Measurements from ENCODE around the gene SHE.

DNA sequence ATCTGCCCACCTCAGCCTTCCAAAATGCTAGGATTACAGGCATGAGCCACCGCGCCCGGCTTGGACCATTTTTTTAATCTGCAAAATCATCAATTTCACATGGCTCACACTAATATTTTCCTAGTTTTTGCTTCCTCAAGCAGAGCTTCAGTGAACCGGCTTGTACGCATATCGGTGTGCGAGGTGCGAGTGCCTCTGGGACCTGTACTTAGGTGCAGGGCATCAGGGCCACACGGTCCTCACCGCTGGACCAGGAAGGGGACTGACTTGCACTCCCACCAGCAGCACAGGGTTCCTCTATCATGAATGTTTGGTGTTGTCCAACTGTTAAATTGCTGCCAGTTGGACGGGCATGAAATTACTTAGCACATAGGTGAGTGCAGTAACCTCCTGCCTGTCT lies 15.4 kb upstream of the SHE start:
- TF ChIP-seq, protein P1, sequence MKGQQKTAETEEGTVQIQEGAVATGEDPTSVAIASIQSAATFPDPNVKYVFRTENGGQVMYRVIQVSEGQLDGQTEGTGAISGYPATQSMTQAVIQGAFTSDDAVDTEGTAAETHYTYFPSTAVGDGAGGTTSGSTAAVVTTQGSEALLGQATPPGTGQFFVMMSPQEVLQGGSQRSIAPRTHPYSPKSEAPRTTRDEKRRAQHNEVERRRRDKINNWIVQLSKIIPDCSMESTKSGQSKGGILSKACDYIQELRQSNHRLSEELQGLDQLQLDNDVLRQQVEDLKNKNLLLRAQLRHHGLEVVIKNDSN (CRISPR knock-in tag; IDR thresholded peaks at IDR 0.05), result no peak
- TF ChIP-seq, protein P2, sequence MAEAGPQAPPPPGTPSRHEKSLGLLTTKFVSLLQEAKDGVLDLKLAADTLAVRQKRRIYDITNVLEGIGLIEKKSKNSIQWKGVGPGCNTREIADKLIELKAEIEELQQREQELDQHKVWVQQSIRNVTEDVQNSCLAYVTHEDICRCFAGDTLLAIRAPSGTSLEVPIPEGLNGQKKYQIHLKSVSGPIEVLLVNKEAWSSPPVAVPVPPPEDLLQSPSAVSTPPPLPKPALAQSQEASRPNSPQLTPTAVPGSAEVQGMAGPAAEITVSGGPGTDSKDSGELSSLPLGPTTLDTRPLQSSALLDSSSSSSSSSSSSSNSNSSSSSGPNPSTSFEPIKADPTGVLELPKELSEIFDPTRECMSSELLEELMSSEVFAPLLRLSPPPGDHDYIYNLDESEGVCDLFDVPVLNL (CRISPR knock-in tag; IDR thresholded peaks at IDR 0.05; ENCODE audit: borderline replicate concordance, low read depth), result no peak
- TF ChIP-seq JAZF1 (CRISPR knock-in tag; IDR thresholded peaks at IDR 0.05), result no peak
- TF ChIP-seq, protein P3, sequence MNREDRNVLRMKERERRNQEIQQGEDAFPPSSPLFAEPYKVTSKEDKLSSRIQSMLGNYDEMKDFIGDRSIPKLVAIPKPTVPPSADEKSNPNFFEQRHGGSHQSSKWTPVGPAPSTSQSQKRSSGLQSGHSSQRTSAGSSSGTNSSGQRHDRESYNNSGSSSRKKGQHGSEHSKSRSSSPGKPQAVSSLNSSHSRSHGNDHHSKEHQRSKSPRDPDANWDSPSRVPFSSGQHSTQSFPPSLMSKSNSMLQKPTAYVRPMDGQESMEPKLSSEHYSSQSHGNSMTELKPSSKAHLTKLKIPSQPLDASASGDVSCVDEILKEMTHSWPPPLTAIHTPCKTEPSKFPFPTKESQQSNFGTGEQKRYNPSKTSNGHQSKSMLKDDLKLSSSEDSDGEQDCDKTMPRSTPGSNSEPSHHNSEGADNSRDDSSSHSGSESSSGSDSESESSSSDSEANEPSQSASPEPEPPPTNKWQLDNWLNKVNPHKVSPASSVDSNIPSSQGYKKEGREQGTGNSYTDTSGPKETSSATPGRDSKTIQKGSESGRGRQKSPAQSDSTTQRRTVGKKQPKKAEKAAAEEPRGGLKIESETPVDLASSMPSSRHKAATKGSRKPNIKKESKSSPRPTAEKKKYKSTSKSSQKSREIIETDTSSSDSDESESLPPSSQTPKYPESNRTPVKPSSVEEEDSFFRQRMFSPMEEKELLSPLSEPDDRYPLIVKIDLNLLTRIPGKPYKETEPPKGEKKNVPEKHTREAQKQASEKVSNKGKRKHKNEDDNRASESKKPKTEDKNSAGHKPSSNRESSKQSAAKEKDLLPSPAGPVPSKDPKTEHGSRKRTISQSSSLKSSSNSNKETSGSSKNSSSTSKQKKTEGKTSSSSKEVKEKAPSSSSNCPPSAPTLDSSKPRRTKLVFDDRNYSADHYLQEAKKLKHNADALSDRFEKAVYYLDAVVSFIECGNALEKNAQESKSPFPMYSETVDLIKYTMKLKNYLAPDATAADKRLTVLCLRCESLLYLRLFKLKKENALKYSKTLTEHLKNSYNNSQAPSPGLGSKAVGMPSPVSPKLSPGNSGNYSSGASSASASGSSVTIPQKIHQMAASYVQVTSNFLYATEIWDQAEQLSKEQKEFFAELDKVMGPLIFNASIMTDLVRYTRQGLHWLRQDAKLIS (CRISPR knock-in tag; IDR thresholded peaks at IDR 0.05; ENCODE audit: borderline replicate concordance), result no peak
